ENCODE measurements around the gene PEX10.

Gene PEX10

DNA sequence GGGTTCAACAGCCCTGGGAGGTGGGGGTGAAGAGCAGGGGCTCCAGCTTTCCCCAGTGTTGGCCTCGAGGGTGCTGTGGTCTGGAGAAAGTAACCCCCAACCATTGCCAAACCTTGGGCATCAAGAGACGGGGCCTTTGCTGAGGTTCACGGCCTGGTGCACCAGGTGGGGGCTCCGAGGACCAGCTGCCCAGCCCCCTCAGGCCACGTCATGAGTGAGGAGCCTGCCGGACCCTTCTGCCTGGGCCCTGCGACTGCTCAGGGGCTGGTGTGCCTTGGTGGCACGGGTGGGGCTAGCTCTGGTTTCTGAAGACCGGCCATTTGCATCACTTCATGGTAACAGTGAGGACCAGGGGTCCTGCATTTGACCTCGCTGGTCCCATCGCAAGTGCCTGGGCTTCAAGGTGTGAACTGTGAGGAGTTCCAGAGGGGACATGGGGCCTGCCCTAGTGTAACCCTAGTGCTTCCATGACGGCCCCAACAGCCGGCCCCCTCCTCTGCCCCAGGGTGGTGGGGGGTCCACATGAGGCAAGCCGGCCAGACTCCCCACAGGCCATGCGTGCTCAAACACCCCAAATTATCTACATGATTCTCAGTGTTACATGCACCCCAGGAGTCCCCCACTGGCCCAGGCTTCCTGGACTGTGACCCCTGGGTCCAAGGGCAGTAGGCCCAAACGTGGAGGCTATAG, 34.5 kb downstream of the PEX10 start:
- no peak for DNase-seq (ENCODE audit: low read depth in 2 of 2)
- no peak overlapping the region for H3K4me3 ChIP-seq (replicated peaks in 1 of 2; ENCODE audit: low read depth in 2 of 2, low read length in 2 of 2)
- TF ChIP-seq, protein P1, sequence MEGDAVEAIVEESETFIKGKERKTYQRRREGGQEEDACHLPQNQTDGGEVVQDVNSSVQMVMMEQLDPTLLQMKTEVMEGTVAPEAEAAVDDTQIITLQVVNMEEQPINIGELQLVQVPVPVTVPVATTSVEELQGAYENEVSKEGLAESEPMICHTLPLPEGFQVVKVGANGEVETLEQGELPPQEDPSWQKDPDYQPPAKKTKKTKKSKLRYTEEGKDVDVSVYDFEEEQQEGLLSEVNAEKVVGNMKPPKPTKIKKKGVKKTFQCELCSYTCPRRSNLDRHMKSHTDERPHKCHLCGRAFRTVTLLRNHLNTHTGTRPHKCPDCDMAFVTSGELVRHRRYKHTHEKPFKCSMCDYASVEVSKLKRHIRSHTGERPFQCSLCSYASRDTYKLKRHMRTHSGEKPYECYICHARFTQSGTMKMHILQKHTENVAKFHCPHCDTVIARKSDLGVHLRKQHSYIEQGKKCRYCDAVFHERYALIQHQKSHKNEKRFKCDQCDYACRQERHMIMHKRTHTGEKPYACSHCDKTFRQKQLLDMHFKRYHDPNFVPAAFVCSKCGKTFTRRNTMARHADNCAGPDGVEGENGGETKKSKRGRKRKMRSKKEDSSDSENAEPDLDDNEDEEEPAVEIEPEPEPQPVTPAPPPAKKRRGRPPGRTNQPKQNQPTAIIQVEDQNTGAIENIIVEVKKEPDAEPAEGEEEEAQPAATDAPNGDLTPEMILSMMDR (IDR thresholded peaks at IDR 0.05; ENCODE audit: low read depth, low read length) = no peak

GRCh38 chr1:2376931-2377672, 35.3 kb downstream of the PEX10 start:
- TF ChIP-seq, protein P1 (IDR thresholded peaks at IDR 0.05; ENCODE audit: low read depth, low read length) = no peak
- no peak for DNase-seq (ENCODE audit: low read depth in 2 of 2)
- H3K4me3 ChIP-seq (replicated peaks in 1 of 2; ENCODE audit: low read depth in 2 of 2, low read length in 2 of 2) = no peak overlapping the region

DNA sequence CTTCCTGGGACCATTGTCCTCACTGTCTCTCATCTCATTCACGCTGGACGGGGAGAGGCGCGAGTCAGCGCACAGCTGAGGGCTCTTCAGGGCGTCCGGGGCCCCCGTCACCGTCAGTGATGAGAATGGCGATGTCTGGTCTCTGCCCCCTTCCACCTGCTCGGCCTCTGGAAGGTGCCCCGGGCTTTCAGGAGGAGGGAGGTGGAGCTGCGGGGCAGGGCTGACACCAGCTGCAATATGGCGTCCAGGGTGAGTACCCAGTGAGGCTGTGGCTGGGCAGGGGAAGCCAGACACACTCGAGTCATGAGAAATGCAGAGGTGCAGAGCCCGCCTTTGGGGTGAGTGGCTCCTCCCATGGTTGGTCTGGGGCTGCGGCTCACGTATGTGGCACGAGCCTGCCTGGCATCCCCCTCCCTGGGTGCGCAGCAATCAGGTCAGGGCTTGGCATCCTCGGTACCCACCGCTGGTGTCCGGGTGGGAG, 36.1 kb downstream of the PEX10 start:
- TF ChIP-seq, protein P1 (IDR thresholded peaks at IDR 0.05; ENCODE audit: low read depth, low read length) = no peak
- no peak overlapping the region for H3K4me3 ChIP-seq (replicated peaks in 1 of 2; ENCODE audit: low read depth in 2 of 2, low read length in 2 of 2)
- DNase-seq (ENCODE audit: low read depth in 2 of 2) = no peak

- no peak for DNase-seq (ENCODE audit: low read depth in 2 of 2)
- TF ChIP-seq, protein P1 (IDR thresholded peaks at IDR 0.05; ENCODE audit: low read depth, low read length) = no peak
- H3K4me3 ChIP-seq (replicated peaks in 1 of 2; ENCODE audit: low read depth in 2 of 2, low read length in 2 of 2) = no peak overlapping the region
Measured at GRCh38 chr1:2375923-2376260, 36.5 kb downstream of the PEX10 start.

DNA sequence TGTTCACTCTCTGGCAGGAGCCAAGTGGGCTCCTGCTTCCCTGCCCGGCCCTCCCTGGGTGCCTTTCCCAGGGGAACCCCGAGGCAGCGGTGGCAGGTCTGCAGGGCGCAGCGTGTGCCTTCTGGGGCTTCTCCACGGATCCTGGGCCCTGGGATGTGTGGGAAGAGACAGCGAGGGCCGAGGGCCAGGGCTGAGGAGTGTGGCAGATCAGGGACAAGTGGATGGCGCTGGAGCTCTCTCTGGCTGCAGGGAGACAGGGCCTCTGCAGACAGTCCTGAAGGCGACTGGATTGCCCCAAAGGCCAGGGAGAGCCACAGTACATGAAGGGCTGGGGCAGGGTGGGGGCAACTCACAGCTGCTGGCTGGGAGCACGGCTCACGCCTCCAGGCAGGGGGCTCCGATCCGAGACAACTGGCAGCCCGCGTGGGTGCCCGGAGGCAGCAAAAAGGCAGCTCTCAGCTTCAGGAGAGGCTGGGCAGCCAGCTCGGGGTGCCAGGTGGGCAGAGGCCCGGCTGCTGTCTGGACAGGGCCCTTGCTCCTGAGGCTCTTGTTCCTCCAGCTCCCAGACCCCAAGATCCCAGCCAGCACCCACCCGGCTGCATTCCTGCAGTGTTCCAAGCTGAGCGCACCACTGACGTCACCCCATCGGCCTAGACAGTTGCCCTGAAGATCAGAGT, 37.0 kb downstream of the PEX10 start:
- no peak for DNase-seq (ENCODE audit: low read depth in 2 of 2)
- TF ChIP-seq, protein P1 (IDR thresholded peaks at IDR 0.05; ENCODE audit: low read depth, low read length) = no peak
- H3K4me3 ChIP-seq (replicated peaks in 1 of 2; ENCODE audit: low read depth in 2 of 2, low read length in 2 of 2) = no peak overlapping the region

GRCh38 chr1:2374252-2375155, 37.9 kb downstream of the PEX10 start:
- DNase-seq (ENCODE audit: low read depth in 2 of 2) = no peak

More at GRCh38 chr1:2374252-2375155, 37.9 kb downstream of the PEX10 start:
- H3K4me3 ChIP-seq (replicated peaks in 1 of 2; ENCODE audit: low read depth in 2 of 2, low read length in 2 of 2) = no peak overlapping the region
- TF ChIP-seq, protein P1 (IDR thresholded peaks at IDR 0.05; ENCODE audit: low read depth, low read length) = no peak

All from cardiac fibroblast (primary cell).